Activated CD4-positive, alpha-beta T cell treated with anti-CD3 and anti-CD28 coated beads for 1 hour (primary cell): ENCODE results near the gene ALDH3A1.
"Not testable (repeated sequence)": the region's sequence is repeated elsewhere in the genome, so short reads cannot be mapped to it uniquely, and the experiment has no call there.

ENCODE experiments used
- DNase-seq: peaks from one replicate; pipeline ENCODE4 v3.0.0-alpha.2; 2020

The ALDH3A1 gene

GRCh38 chr17:19747829-19748806 is at the start of gene ALDH3A1:
Gene ALDH3A1 (minus strand): TSS chr17:19748298. CDS start chr17:19745129, 3,169 bp downstream.
- DNase-seq: no peak

GRCh38 chr17:19796457-19796856 is 48.4 kb upstream of the ALDH3A1 start:
- DNase-seq: no peak

- no peak for DNase-seq
Observed at GRCh38 chr17:19791918-19792550, 43.9 kb upstream of the ALDH3A1 start.

- no peak for DNase-seq
Observed at GRCh38 chr17:19787733-19788357, 39.7 kb upstream of the ALDH3A1 start.

- DNase-seq: no peak
Observed at GRCh38 chr17:19785854-19786253, 37.8 kb upstream of the ALDH3A1 start.

- DNase-seq: no peak
Observed at GRCh38 chr17:19781488-19782458, 33.7 kb upstream of the ALDH3A1 start.

- no peak for DNase-seq
Observed at GRCh38 chr17:19780846-19781245, 32.7 kb upstream of the ALDH3A1 start.

GRCh38 chr17:19773534-19773933 is 25.4 kb upstream of the ALDH3A1 start:
- DNase-seq: no peak

- DNase-seq: no peak
Observed at GRCh38 chr17:19771971-19772630, 24.0 kb upstream of the ALDH3A1 start.

GRCh38 chr17:19770985-19771735 is 23.1 kb upstream of the ALDH3A1 start:
- no peak for DNase-seq

GRCh38 chr17:19769946-19770652 is 22.0 kb upstream of the ALDH3A1 start:
- DNase-seq: no peak

- DNase-seq: no peak
Observed at GRCh38 chr17:19768046-19768782, 20.1 kb upstream of the ALDH3A1 start.

GRCh38 chr17:19766421-19767270 is 18.5 kb upstream of the ALDH3A1 start:
- DNase-seq: peak; percentile 67

- DNase-seq: no peak
Observed at GRCh38 chr17:19766016-19766415, 17.9 kb upstream of the ALDH3A1 start.

GRCh38 chr17:19763991-19764390 is 15.9 kb upstream of the ALDH3A1 start:
- DNase-seq: not testable (repeated sequence)

GRCh38 chr17:19763416-19763815 is 15.3 kb upstream of the ALDH3A1 start:
- DNase-seq: no peak

- DNase-seq: peak; percentile 42
Observed at GRCh38 chr17:19762515-19762961, 14.4 kb upstream of the ALDH3A1 start.

- no peak for DNase-seq
Observed at GRCh38 chr17:19760746-19761145, 12.6 kb upstream of the ALDH3A1 start.
